Tibial nerve (tissue), 4 donors: ENCODE data around the gene DNM3.

Source experiments
- CTCF ChIP-seq, 5 experiments: fragments of 200-600 bp in 3 of 5; fragments of 450-650 bp in 2 of 5; sonication (generic) in 3 of 5; IDR thresholded peaks; one replicate each; pipeline ENCODE4 v1.5.1; 2016 to 2019; ENCODE audit warnings: antibody characterized with exemption in 5 of 5, mild to moderate bottlenecking in 3 of 5, moderate library complexity in 2 of 5
- EP300 ChIP-seq, 2 donors: sonication (generic); formaldehyde crosslinking; IDR thresholded peaks; one replicate each; pipeline ENCODE4 v1.6.1; 2017; ENCODE audit warnings: antibody characterized with exemption in 2 of 2, mild to moderate bottlenecking in 1 of 2
- POLR2A ChIP-seq, 2 donors: fragments of 450-650 bp; IDR thresholded peaks; one replicate each; pipeline ENCODE4 v1.6.1; 2017; ENCODE audit warnings: antibody characterized with exemption in 2 of 2, mild to moderate bottlenecking in 2 of 2, moderate library complexity in 2 of 2

DNA sequence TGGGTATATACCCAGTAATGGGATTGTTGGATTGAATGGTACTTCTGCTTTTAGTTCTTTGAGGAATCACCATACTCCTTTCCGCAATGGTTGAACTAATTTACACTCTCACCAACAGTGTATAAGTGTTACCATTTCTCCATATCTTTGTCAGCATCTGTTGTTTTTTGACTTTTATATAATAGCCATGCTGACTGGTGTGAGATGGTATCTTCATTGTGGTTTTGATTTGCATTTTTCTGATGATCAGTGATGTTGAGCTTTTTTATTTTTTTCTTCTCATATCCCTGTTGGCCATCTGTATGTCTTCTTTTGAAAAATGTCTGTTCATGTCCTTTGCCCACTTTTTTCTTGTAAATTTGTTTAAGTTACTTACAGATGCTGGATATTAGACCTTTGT is 14.1 kb downstream of the DNM3 start:
- no peak for TF ChIP-seq CTCF (IDR thresholded peaks at IDR 0.05)
- TF ChIP-seq EP300 (IDR thresholded peaks at IDR 0.05): no peak
- no peak for TF ChIP-seq POLR2A (IDR thresholded peaks at IDR 0.05)
